ENCODE measurements around the gene CPNE5. TPM values are rescaled to one million over a fixed set of nuclear protein-coding genes. Genes with fewer than 3 reads are reported as not detected.

Gene CPNE5
- total and polyA plus RNA-seq, 9 of the 15 experiments (the other 6 are each of a cell fraction or from before 2014, with no cell fraction given) = 0.14 to 1.0 (median 0.46) TPM; not detected in 2

DNA sequence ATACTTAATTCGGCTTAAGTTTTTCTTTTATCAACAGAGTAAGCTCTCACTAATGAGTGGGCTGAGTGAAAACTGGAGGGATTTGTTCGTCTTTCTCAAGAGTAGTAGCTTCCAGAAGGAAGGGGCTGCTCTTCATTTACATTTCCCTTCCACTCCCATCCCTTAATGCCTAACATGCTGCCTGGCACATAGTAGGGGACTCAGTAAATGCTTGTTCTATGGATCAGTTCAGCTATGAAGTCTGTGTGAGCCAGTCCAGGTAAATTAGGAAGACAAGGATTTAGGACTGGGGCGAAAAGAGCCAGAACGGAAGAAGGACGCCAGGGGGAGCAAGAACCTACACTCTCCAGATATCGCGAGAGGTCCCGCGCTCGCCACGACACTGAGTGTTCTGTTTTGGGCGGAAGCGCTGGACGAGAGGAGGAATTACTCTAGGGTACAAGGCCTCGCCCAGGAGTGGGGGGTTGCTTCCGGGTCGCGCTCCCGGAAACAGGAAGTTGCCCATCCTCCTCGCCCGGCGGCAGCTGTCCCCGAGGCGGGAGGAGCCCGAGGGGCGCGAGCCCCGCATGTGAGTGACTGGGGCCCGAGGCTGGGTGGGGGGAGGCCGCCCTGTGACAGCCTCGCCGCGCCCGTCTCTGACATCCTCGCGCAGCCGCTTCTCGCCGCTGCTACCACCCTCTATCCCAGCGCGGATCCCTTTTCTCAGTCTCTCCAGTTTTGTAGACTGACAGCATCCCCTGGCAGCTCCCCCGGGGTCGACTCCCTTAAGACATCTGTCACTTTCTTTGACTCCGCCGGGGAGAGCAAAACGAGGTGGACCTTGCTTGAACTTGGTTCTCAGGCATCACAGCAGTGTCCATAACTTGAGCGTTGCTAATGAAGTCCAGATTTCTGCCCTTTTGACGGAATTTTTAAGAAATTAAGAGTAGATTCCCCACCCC is 46.5 kb upstream of the CPNE5 start, which contains the start of gene C6orf89:
C6orf89 (plus strand) TSS at position 492 of the 941 bp plus-strand sequence. CDS start 13,493 bp downstream, outside the sequence.
- peak within 1 kb of the TSS; percentile 100 for H2AFZ ChIP-seq (ENCODE audit: low read depth, low read length)
- TSS peak; percentile 55 for BruUV-seq (replicated peaks)
- peak within 1 kb of the TSS; percentile 90 for H3K27ac ChIP-seq (ENCODE audit: extremely low read depth, low read depth, low read length)
- H3K79me2 ChIP-seq (ENCODE audit: control insufficient read depth, insufficient read depth, low read length) = peaks cover 51% of the 10 kb centered on the region
- H3K9ac ChIP-seq (ENCODE audit: insufficient read depth in 1 of 2, low read depth in 2 of 2, low read length in 2 of 2) = peak within 1 kb of the TSS; percentile 86 to 88
- POLR2A ChIA-PET = interaction anchor here (0.6 to 5.8 kb wide), 15 partner anchors 11 to 428 kb away, joined by 3 to 79 read pairs (median 3); partner anchors contain the start of gene PPIL1
- no peaks in the 10 kb centered on the region for H3K9me3 ChIP-seq (replicated peaks; ENCODE audit: control insufficient read depth, insufficient read depth, low read depth, low read length)
- H3K27me3 ChIP-seq (ENCODE audit: control insufficient read depth in 2 of 2, insufficient read depth in 2 of 2, low read length in 2 of 2) = no peaks in the 10 kb centered on the region
- DNase-seq (ENCODE audit: extremely low read depth in 1 of 4, low spot score in 3 of 4) (peak; percentile 93 to 100 (median 94)), ATAC-seq (peak; percentile 93), FAIRE-seq (peak; percentile 91)
- H3K36me3 ChIP-seq (ENCODE audit: control insufficient read depth, insufficient read depth, low read length) = 0 out of 3 replicates have a peak, but pooled peaks cover 2% of the 10 kb centered on the region
- peak within 1 kb of the TSS; percentile 64 for H3K4me3 ChIP-seq
- no peaks in the 10 kb centered on the region for H3K9me1 ChIP-seq (ENCODE audit: control insufficient read depth, insufficient read depth, low read length)
- no peaks in the 10 kb centered on the region for H4K20me1 ChIP-seq (replicated peaks; ENCODE audit: control insufficient read depth, insufficient read depth, low read length)
- CTCF ChIA-PET (ENCODE audit: low intra/inter-chr PET ratio) = interaction anchor here (0.7 to 1.3 kb wide), 4 partner anchors 74 to 133 kb away, joined by 3 to 6 read pairs (median 4); no protein-coding TSS in a partner anchor
- intact Hi-C loops (cut with micrococcal nuclease) (loop anchor here (1.0 to 10.0 kb wide), 4 partner anchors 102 to 329 kb away; partner anchors contain the start of gene MTCH1), in situ Hi-C loops (cut with MboI) (no loop called here)
- WGBS (ENCODE audit: insufficient coverage, low coverage, missing lambda C conversion rate) = 1% methylated on average over 48 of the region's 48 CpGs
- peaks cover 17 to 37% of the 10 kb centered on the region in 2 experiments; a peak in 4 of 5 replicates for H3K4me1 ChIP-seq (replicated peaks in 1 of 2; ENCODE audit: control insufficient read depth in 2 of 2, insufficient read depth in 2 of 2, low read length in 2 of 2)
- peak within 1 kb of the TSS; percentile 88 for H3K4me2 ChIP-seq (ENCODE audit: insufficient read depth, low read length)
- TF ChIP-seq TAF15 (IDR thresholded peaks at IDR 0.05; ENCODE audit: low read depth, low read length) (no peak), GABPB2 (CRISPR knock-in tag; conservative IDR thresholded peaks at IDR 0.05) (no peak), LCOR (CRISPR knock-in tag; IDR thresholded peaks at IDR 0.05) (peak; percentile 96), RBM22 (IDR thresholded peaks at IDR 0.05; ENCODE audit: low read depth, low read length, poor library complexity, severe bottlenecking) (no peak), FOXK2 (conservative IDR thresholded peaks at IDR 0.05 in 1 of 2, IDR thresholded peaks at IDR 0.05 in 1 of 2; ENCODE audit: low read depth in 2 of 2) (peak; percentile 94 to 97), CBX1 (IDR thresholded peaks at IDR 0.05; ENCODE audit: low read depth) (peak; percentile 82), ZZZ3 (IDR thresholded peaks at IDR 0.05) (peak; percentile 65; the same call in 1 of the 2 replicates), TAF9B (IDR thresholded peaks at IDR 0.05; ENCODE audit: partially characterized antibody) (peak; percentile 73), MCM5 (IDR thresholded peaks at IDR 0.05; ENCODE audit: low read depth) (no peak)
- TF ChIP-seq, protein P1, sequence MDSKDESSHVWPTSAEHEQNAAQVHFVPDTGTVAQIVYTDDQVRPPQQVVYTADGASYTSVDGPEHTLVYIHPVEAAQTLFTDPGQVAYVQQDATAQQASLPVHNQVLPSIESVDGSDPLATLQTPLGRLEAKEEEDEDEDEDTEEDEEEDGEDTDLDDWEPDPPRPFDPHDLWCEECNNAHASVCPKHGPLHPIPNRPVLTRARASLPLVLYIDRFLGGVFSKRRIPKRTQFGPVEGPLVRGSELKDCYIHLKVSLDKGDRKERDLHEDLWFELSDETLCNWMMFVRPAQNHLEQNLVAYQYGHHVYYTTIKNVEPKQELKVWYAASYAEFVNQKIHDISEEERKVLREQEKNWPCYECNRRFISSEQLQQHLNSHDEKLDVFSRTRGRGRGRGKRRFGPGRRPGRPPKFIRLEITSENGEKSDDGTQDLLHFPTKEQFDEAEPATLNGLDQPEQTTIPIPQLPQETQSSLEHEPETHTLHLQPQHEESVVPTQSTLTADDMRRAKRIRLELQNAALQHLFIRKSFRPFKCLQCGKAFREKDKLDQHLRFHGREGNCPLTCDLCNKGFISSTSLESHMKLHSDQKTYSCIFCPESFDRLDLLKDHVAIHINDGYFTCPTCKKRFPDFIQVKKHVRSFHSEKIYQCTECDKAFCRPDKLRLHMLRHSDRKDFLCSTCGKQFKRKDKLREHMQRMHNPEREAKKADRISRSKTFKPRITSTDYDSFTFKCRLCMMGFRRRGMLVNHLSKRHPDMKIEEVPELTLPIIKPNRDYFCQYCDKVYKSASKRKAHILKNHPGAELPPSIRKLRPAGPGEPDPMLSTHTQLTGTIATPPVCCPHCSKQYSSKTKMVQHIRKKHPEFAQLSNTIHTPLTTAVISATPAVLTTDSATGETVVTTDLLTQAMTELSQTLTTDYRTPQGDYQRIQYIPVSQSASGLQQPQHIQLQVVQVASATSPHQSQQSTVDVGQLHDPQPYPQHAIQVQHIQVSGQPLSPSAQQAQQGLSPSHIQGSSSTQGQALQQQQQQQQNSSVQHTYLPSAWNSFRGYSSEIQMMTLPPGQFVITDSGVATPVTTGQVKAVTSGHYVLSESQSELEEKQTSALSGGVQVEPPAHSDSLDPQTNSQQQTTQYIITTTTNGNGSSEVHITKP (IDR thresholded peaks at IDR 0.05; ENCODE audit: partially characterized antibody) = peak; percentile 38
- TF ChIP-seq, protein P2, sequence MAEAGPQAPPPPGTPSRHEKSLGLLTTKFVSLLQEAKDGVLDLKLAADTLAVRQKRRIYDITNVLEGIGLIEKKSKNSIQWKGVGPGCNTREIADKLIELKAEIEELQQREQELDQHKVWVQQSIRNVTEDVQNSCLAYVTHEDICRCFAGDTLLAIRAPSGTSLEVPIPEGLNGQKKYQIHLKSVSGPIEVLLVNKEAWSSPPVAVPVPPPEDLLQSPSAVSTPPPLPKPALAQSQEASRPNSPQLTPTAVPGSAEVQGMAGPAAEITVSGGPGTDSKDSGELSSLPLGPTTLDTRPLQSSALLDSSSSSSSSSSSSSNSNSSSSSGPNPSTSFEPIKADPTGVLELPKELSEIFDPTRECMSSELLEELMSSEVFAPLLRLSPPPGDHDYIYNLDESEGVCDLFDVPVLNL (CRISPR knock-in tag; IDR thresholded peaks at IDR 0.05; ENCODE audit: low read depth) = 0 out of 2 replicates have a peak, but pooled peaks have one; percentile 37
- TF ChIP-seq, protein P3, sequence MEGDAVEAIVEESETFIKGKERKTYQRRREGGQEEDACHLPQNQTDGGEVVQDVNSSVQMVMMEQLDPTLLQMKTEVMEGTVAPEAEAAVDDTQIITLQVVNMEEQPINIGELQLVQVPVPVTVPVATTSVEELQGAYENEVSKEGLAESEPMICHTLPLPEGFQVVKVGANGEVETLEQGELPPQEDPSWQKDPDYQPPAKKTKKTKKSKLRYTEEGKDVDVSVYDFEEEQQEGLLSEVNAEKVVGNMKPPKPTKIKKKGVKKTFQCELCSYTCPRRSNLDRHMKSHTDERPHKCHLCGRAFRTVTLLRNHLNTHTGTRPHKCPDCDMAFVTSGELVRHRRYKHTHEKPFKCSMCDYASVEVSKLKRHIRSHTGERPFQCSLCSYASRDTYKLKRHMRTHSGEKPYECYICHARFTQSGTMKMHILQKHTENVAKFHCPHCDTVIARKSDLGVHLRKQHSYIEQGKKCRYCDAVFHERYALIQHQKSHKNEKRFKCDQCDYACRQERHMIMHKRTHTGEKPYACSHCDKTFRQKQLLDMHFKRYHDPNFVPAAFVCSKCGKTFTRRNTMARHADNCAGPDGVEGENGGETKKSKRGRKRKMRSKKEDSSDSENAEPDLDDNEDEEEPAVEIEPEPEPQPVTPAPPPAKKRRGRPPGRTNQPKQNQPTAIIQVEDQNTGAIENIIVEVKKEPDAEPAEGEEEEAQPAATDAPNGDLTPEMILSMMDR (IDR thresholded peaks at IDR 0.05 in 2 of 3, conservative IDR thresholded peaks at IDR 0.05 in 1 of 3; ENCODE audit: insufficient read depth in 2 of 3, low read depth in 1 of 3, low read length in 3 of 3) = peak; percentile 81 to 97 (median 95)
